Mucosa of descending colon (tissue), 3 donors: ENCODE measurements around the gene FAM117B. TPM values are rescaled to one million over a fixed set of nuclear protein-coding genes. Genes with fewer than 3 reads are reported as not detected.
"Not testable (repeated sequence)": the region's sequence is repeated elsewhere in the genome, so short reads cannot be mapped to it uniquely, and the experiment has no call there.

Source experiments
- ATAC-seq: fragments of 200-7000 bp; cut with Tn5 transposase; one replicate; pipeline ENCODE4 v1.9.1; 2020; ENCODE audit warnings: mild to moderate bottlenecking, moderate library complexity
- DNase-seq, 3 donors: peaks; one replicate each; pipeline ENCODE4 v3.0.0-alpha.2; 2020
- H3K36me3 ChIP-seq: fragments of 200-600 bp; one replicate; pipeline ENCODE4 v1.8.0; 2021; ENCODE audit warnings: low read depth, mild to moderate bottlenecking
- H3K4me1 ChIP-seq: fragments of 200-600 bp; one replicate; pipeline ENCODE4 v1.8.0; 2021; ENCODE audit warnings: low read depth, mild to moderate bottlenecking
- H3K4me3 ChIP-seq: fragments of 200-600 bp; one replicate; pipeline ENCODE4 v1.8.0; 2021; ENCODE audit warnings: mild to moderate bottlenecking
- H3K9me3 ChIP-seq: fragments of 200-600 bp; one replicate; pipeline ENCODE4 v1.8.0; 2021; ENCODE audit warnings: mild to moderate bottlenecking
- intact Hi-C, 2 donors: fragments of 100-400 bp; cut with DNase I in 1 of 2; cut with micrococcal nuclease in 1 of 2; formaldehyde crosslinking; loops; one replicate each; pipeline versions ENCODE4 v1.11.0 to v1.11.1; 2022; cut with DNase I, micrococcal nuclease
- total RNA-seq, 3 donors: library from RNA; stranded (reverse); fragmentation: NEBNext Ultra II Directional in 2 of 3; extraction: Animal tissue kit (Norgen Biotek cat#: 25700) in 2 of 3; gene quantifications; one replicate each; pipeline versions ENCODE4 v1.2.1 to v1.2.4, GENCODE V29; 2021 to 2023
- TF ChIP-seq, protein P1 (sequence below): fragments of 200-600 bp; IDR thresholded peaks from one replicate; pipeline ENCODE4 v1.8.0; 2022; ENCODE audit warnings: antibody characterized with exemption, mild to moderate bottlenecking
- donor health status: DM: no; HTN: no; CAD: no; lungs with moderate emphysema.
- donor health status: DM: no; HTN: no; CAD: no.
- donor health status: DM: no; HTN: yes; CAD: no.

FAM117B gene
- total RNA-seq, 3 donors from 2014 or later: 11.5 to 21.7 (median 15.4) TPM

DNA sequence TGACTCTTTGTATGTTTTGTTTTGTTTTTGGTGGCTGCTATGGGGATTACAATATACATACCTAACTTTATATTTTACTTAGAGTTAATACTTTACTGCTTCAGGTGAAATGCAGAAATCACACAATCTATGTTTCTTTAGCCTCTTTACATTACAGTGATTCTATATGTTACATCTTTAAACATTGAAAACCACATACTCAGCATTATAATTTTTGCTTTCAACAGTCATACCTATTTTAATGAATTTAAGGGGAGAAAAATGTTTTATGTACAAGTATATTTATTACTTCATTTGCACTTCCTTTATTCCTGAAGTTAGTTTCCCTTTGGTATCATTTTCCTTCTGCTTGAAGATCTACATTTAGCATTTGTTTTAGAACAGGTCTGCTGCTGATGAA, 23.1 kb downstream of the FAM117B start:
- Histone ChIP-seq H3K4me3 (no peak overlapping the region), H3K4me1 (no peaks in the 10 kb centered on the region), H3K36me3 (no peaks in the 10 kb centered on the region), H3K9me3 (no peaks in the 10 kb centered on the region)
- DNase-seq (no peak), ATAC-seq (no peak)
- intact Hi-C loops: no loop called here
- TF ChIP-seq, protein P1, sequence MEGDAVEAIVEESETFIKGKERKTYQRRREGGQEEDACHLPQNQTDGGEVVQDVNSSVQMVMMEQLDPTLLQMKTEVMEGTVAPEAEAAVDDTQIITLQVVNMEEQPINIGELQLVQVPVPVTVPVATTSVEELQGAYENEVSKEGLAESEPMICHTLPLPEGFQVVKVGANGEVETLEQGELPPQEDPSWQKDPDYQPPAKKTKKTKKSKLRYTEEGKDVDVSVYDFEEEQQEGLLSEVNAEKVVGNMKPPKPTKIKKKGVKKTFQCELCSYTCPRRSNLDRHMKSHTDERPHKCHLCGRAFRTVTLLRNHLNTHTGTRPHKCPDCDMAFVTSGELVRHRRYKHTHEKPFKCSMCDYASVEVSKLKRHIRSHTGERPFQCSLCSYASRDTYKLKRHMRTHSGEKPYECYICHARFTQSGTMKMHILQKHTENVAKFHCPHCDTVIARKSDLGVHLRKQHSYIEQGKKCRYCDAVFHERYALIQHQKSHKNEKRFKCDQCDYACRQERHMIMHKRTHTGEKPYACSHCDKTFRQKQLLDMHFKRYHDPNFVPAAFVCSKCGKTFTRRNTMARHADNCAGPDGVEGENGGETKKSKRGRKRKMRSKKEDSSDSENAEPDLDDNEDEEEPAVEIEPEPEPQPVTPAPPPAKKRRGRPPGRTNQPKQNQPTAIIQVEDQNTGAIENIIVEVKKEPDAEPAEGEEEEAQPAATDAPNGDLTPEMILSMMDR: no peak

GRCh38 chr2:202660796-202661195, 26.0 kb downstream of the FAM117B start:
- Histone ChIP-seq H3K9me3 (no peaks in the 10 kb centered on the region), H3K4me3 (no peak overlapping the region), H3K4me1 (no peaks in the 10 kb centered on the region), H3K36me3 (no peaks in the 10 kb centered on the region)
- no peak for DNase-seq
- intact Hi-C loops: no loop called here
- ATAC-seq: no peak
- TF ChIP-seq, protein P1: no peak

GRCh38 chr2:202669841-202670240, 35.1 kb downstream of the FAM117B start:
- Histone ChIP-seq H3K9me3 (no peaks in the 10 kb centered on the region), H3K4me3 (no peak overlapping the region), H3K36me3 (peaks cover 3% of the 10 kb centered on the region), H3K4me1 (peaks cover 2% of the 10 kb centered on the region)
- ATAC-seq (no peak), DNase-seq (no peak)
- TF ChIP-seq, protein P1: no peak
- intact Hi-C loops: no loop called here

DNA sequence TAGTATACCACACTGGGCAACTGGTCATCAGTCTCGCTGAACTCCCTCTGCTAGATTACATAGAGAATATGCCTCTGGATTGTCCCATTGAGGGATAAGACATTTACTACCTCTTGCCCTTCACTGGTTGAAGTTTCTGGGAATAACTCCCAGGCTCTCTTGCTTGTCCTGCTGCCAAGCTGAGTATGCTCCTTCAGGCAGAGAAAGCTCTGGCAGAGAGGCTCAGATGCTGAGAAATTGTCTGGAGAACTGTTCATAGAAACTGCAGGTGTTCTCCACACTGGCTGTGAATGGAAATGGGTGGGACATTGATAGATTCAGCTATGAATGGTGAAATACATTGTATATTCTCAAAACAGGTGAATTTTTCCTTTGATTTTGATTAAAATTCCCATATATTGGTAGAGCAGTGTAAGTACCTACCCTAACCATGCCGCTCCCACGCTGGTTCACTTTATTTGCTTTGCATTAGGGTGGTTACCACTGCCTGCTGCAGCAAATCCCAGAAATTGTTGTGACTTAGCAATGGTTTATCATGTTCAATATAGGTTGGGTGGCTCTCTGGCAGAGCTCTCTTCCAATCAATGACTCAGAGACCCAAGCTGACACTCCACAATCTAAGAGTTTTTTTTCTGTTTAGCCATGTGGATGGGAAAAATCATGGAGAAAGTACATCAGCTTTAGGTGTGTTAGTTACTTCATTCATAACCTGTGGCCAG, 36.7 kb downstream of the FAM117B start:
- peak; percentile 55 for ATAC-seq
- TF ChIP-seq, protein P1: no peak
- intact Hi-C loops: no loop called here
- no peak for DNase-seq
- peaks cover 3% of the 10 kb centered on the region for H3K36me3 ChIP-seq
- peaks cover 2% of the 10 kb centered on the region for H3K4me1 ChIP-seq
- H3K4me3 ChIP-seq: no peak overlapping the region
- H3K9me3 ChIP-seq: no peaks in the 10 kb centered on the region

DNA sequence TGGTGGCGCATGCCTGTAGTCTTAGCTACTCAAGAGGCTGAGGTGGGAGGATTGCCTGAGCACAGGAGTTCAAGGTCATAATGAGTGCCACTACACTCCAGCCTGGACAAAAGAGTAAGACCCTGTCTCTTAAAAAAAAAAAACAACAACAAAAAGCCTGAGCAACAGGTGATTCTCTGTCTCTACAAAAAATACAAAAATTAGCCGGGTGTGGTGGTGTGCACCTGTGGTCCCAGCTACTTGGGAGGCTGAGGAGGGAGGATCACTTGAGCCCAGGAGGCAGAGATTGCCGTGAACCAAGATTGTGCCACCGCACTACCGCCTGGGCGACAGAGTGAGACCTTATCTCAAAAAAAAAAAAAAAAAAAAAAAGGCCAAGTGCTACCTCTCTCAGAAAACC, 40.3 kb downstream of the FAM117B start:
- H3K9me3 ChIP-seq, ATAC-seq, H3K4me1 ChIP-seq, H3K4me3 ChIP-seq, DNase-seq, intact Hi-C loops, H3K36me3 ChIP-seq: not testable (repeated sequence)

GRCh38 chr2:202679980-202680379, 45.2 kb downstream of the FAM117B start:
- Histone ChIP-seq H3K36me3 (no peaks in the 10 kb centered on the region), H3K4me1 (no peaks in the 10 kb centered on the region), H3K4me3 (no peak overlapping the region), H3K9me3 (peaks cover 3% of the 10 kb centered on the region)
- ATAC-seq: no peak
- no peak for DNase-seq
- intact Hi-C loops: no loop called here
- TF ChIP-seq, protein P1: no peak
